H1 (cell line): ENCODE measurements around the gene TRIM46. TPM values are rescaled to one million over a fixed set of nuclear protein-coding genes. Genes with fewer than 3 reads are reported as not detected.

Experiments
- BRCA1 ChIP-seq: IDR thresholded peaks from 2 replicates; pipeline ENCODE4 v1.6.1; 2012; ENCODE audit warnings: low read depth, low read length, improper control_type of control experiment
- CREB1 ChIP-seq: IDR thresholded peaks from 2 replicates; pipeline ENCODE4 v1.6.1; 2012; ENCODE audit warnings: inconsistent platforms
- FOSL1 ChIP-seq: IDR thresholded peaks from 2 replicates; pipeline ENCODE4 v1.6.1; 2011; ENCODE audit warnings: mild to moderate bottlenecking, low read depth, low read length, moderate library complexity; ENCODE audit not compliant: insufficient read depth
- JUN ChIP-seq: IDR thresholded peaks from 2 replicates; pipeline ENCODE4 v1.6.1; 2011; ENCODE audit warnings: low read depth, mild to moderate bottlenecking, improper control_type of control experiment, low read length
- POLR2A ChIP-seq, 2 experiments: IDR thresholded peaks; 1 replicate in 1 of 2; 2 replicates in 1 of 2; pipeline ENCODE4 v1.6.1; 2011; ENCODE audit warnings: low read depth in 2 of 2, low read length in 2 of 2, mild to moderate bottlenecking in 2 of 2; ENCODE audit errors: control extremely low read depth in 1 of 2
- RAD21 ChIP-seq, 2 experiments: IDR thresholded peaks in 1 of 2; conservative IDR thresholded peaks in 1 of 2; 2 replicates each; pipeline ENCODE4 v1.6.1; 2011; ENCODE audit warnings: low read depth in 2 of 2, low read length in 2 of 2, improper control_type of control experiment in 1 of 2, inconsistent platforms in 1 of 2, mild to moderate bottlenecking in 1 of 2, moderate library complexity in 1 of 2
- RFX5 ChIP-seq: IDR thresholded peaks from 2 replicates; pipeline ENCODE4 v1.6.1; 2011; ENCODE audit warnings: low read depth, low read length, improper control_type of control experiment, borderline replicate concordance
- RNF2 ChIP-seq: fragments of 200-900, 300-1000 bp; sonication (generic); IDR thresholded peaks from 2 replicates; pipeline ENCODE4 v1.7.1; 2016; ENCODE audit warnings: borderline replicate concordance, low read depth, mild to moderate bottlenecking, antibody characterized with exemption, low read length; ENCODE audit not compliant: poor library complexity, severe bottlenecking; ENCODE audit errors: missing control alignments
- SP2 ChIP-seq: IDR thresholded peaks from 2 replicates; pipeline ENCODE4 v1.6.1; 2012; ENCODE audit warnings: mild to moderate bottlenecking, low read length, inconsistent platforms
- TAF1 ChIP-seq: IDR thresholded peaks from 2 replicates; pipeline ENCODE4 v1.6.1; 2011; ENCODE audit warnings: mild to moderate bottlenecking, low read depth, low read length
- ZNF274 ChIP-seq: IDR thresholded peaks from 2 replicates; pipeline ENCODE4 v1.7.0; 2012; ENCODE audit warnings: low read length, borderline replicate concordance; ENCODE audit errors: extremely low read depth
- polyA plus RNA-seq, 7 experiments: library from polyadenylated mRNA; depleted of rRNA in 3 of 7; stranded (reverse) in 5 of 7; unstranded in 2 of 7; fragments of >200 nt in 5 of 7; fragments of 200-250 nt in 2 of 7; gene quantifications; 1 replicate in 5 of 7; 2 replicates in 1 of 7; 4 replicates in 1 of 7; pipeline versions ENCODE4 v1.2.1 to v1.2.3, GENCODE V29; 2011 to 2013; ENCODE audit warnings: missing spikeins in 2 of 7, mixed read lengths in 2 of 7
- total RNA-seq: library from RNA; stranded (reverse); fragmentation: NEBNext Ultra II Directional; extraction: Animal tissue kit (Norgen Biotek cat#: 25700); gene quantifications from 2 replicates; pipeline ENCODE4 v1.2.1, GENCODE V29; 2021

TRIM46 gene
- total and polyA plus RNA-seq, 2 of the 8 experiments (the other 6 are each of a cell fraction or from before 2014, with no cell fraction given): 15.5 to 21.6 TPM

DNA sequence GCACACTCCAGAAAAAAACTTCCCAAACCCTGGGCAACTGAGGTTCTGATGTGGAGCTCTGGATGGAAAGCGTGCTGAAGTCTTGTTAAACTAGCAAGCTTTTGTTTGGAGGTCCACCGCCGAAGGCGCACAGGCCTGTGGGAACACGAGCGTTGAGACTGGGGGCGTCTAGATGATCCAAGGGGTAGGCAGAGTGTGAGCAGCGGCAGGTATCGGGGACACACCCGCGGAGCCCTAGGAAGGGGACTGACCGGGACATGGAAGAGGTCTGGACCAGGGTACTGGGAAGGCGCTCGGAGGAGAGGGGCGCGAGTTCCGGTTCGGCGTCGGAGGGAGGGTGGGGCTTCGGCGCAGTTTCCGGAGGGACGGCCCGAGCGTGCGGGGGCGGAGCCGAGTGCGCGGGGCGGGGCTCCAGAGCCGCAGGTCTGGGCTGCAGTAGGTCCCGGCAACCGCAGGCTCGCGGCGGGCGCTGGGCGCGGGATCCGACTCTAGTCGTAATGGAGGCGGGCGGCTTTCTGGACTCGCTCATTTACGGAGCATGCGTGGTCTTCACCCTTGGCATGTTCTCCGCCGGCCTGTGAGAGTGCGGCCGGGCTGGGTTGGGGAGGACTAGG is 38.1 kb upstream of the TRIM46 start, which contains the start of gene SLC50A1 (continued):
- TF ChIP-seq CREB1 (no peak), TAF1 (peak; percentile 79), RFX5 (no peak), POLR2A (IDR thresholded peaks at IDR 0.05; ENCODE audit: control extremely low read depth in 1 of 2, low read depth in 2 of 2, low read length in 2 of 2) (peak in 1 of 2 experiments; percentile 69; a peak in 2 of 3 replicates), RNF2 (no peak), RAD21 (IDR thresholded peaks at IDR 0.05 in 1 of 2, conservative IDR thresholded peaks at IDR 0.05 in 1 of 2; ENCODE audit: low read depth in 2 of 2, low read length in 2 of 2) (no peak; a peak in 1 of 4 replicates), ZNF274 (no peak), FOSL1 (no peak), BRCA1 (no peak), JUN (no peak), SP2 (no peak)
